SH-SY5Y (cell line): ENCODE measurements around the gene DHCR24.

ENCODE experiments used
- GATA2 ChIP-seq: IDR thresholded peaks from 2 replicates; pipeline ENCODE4 v1.6.1; 2011; ENCODE audit warnings: mild to moderate bottlenecking, low read depth, low read length
- GATA3 ChIP-seq: IDR thresholded peaks from 2 replicates; pipeline ENCODE4 v1.6.1; 2011; ENCODE audit warnings: low read depth, mild to moderate bottlenecking, low read length, moderate library complexity

DNA sequence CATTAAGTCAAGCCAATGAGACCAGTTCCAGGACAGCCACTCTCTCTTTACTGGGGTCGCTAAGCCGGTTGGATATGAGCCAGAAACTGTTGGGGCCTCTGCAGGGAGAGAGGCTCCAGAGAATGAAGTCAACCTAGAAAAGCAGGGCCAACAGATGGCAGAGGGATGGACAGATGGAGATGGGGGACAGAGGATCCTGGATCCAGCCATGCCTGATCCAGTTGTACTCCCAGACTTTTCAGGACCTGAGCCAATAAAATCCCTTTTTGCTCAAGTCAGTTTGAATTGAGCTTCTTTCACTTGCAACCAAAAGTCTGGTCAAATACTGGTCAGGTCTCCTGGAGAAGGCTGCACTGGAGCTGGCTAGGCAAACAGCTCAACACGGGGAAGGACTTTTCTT is 2.2 kb downstream of the DHCR24 start:
- TF ChIP-seq GATA3 (no peak), GATA2 (no peak)
